GM19455 (cell line): Measurements from ENCODE around the gene NEMF.
"Not testable (repeated sequence)": the region's sequence is repeated elsewhere in the genome, so short reads cannot be mapped to it uniquely, and the experiment has no call there.

Source experiments
- ATAC-seq: cut with Tn5 transposase; IDR thresholded peaks from one replicate; pipeline ENCODE4 v1.9.1; 2021; ENCODE audit not compliant: unreplicated experiment

Gene NEMF

DNA sequence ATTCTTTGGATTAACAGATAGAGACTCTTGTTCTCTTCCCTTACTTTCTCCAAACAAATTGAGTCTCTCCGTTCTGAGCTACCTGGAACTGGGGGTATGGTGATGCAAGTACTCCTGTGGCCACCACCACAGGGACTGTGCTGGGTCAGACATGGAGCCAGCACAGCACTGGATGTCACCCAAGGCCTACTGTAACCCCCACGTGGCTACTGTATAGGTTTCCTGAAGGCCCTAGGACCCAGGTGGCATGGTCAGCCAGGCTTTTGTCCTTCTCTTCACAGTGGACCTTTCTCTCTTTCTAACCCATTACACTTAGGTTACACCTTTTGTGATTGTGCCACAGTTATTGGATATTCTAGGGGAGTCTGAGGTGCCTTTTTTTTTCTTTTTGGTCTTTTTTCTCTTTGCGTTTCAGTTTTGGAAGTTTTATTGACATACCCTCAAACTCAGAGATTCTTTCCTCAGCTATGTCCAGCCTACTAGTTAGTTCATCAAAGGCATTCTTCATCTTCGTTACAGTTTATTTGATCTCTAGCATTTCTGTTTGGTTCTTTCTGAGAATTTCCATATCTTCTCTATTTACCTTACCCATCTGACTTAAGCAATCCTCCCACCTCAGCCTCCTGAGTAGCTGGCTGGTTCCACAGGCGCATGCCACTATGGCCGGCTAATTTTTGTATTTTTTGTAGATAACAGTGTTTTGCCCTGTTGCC lies 90.6 kb downstream of the NEMF start:
- ATAC-seq = no peak

DNA sequence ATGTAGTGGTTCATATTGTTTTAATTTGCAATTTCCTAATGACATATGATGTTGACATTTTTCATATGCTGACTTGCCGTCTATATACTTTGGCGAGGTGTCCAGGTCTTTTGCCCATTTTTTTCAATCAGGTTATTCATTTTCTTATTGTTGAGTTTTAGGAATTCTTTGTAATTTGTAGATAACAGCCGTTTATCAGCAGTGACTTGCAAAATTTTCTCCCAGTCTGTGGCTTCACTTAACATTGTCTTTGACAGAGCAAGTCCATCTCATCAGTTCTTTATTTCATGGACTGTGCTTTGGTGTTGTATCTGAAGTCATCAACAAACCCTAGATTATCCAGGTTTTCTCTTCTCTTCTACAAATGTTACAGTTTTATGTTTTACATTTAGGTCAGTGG lies 97.2 kb downstream of the NEMF start:
- ATAC-seq = no peak

GRCh38 chr14:49754570-49755097 lies 98.0 kb downstream of the NEMF start:
- no peak for ATAC-seq

GRCh38 chr14:49746476-49746875 lies 106.1 kb downstream of the NEMF start:
- ATAC-seq = not testable (repeated sequence)

- no peak for ATAC-seq
Observed at GRCh38 chr14:49745191-49745590, 107.4 kb downstream of the NEMF start.

DNA sequence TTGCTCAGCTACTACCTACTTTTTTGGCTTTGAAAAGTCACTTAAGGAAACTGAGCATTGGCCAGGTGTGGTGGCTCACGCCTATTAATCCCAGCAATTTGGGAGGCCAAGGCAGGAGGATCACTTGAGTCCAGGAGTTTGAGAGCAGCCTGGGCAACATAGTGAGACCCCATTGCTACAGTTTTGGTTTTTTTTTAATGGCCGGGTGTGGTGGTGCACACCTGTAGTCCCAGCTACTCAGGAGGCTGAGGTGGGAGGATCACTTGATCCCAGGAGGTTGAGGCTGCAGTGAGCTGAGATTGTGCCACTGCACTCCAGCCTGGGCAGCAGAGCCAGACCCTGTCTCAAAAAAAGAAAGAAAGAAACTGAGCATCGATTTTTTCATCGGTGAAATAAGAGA lies 116.9 kb downstream of the NEMF start:
- ATAC-seq = not testable (repeated sequence)

DNA sequence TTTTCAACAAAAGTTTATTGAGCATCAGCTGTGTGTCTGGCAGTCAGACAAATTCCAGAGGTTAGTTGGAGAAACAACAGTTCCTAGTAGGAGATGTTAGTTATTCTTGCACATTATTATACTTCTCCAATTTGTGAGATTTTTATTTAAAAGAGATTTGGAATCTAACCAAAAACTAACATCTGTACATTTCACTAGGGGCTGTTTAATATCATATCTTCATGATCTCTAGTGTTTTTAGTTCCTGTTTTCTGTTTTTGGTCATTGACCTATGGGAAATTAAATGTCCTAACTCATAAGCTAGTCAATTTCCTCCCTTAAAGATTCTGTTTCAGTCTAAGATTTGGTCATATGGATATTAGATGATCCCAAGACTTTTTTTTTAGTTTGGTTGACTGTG lies 118.8 kb downstream of the NEMF start:
- ATAC-seq = no peak

- ATAC-seq = no peak
Observed at GRCh38 chr14:49732896-49733295, 119.7 kb downstream of the NEMF start.
